Heart left ventricle (tissue), 13 donors: ENCODE measurements around the gene STAT2.

Experiments used
- POLR2A ChIP-seq, 2 donors: fragments of 450-650 bp; IDR thresholded peaks; one replicate each; pipeline ENCODE4 v1.6.1; 2017; ENCODE audit warnings: antibody characterized with exemption in 2 of 2, mild to moderate bottlenecking in 2 of 2, moderate library complexity in 2 of 2
- TF ChIP-seq, protein P1 (sequence below), 12 donors: fragments of 200-600 bp; sonication (generic) in 4 of 12; IDR thresholded peaks; one replicate each; pipeline versions ENCODE4 v1.5.0 to v1.8.0; 2018 to 2022; ENCODE audit warnings: antibody characterized with exemption in 12 of 12, mild to moderate bottlenecking in 5 of 12
- donor health status: ischemic (EF 13 %, LVEDD 7.1; RV severe dilation, severe dysfunction).
- donor health status: DM: no; HTN: yes; CAD: no.
- donor health status: DM: no; HTN: no; CAD: no.
- donor health status: ischemic (EF 25% LVEDD 6.9; RV normal size, moderate dysfunction).
- donor health status: ischemic (EF 25% LVEDD 5.7; RV mildly dilated, moderate dysfunction).
- donor health status: ischemic (EF 35%, LVEDD 5.7; RV mildly dilated, moderate dysfunction).
- donor health status: nonischemic (EF 11% LVEDD 7.7; RV severe dilation, severe dysfunction).
- donor health status: DM: yes; HTN: yes; CAD: no.
- donor health status: PGD.
- donor health status: ischemic (EF 29% LVEDD 5.4; RV normal size, mild dysfunction).
- donor health status: nonischemic (EF 23%, LVEDD 6.1; RV moderate dilation, normal function).

DNA sequence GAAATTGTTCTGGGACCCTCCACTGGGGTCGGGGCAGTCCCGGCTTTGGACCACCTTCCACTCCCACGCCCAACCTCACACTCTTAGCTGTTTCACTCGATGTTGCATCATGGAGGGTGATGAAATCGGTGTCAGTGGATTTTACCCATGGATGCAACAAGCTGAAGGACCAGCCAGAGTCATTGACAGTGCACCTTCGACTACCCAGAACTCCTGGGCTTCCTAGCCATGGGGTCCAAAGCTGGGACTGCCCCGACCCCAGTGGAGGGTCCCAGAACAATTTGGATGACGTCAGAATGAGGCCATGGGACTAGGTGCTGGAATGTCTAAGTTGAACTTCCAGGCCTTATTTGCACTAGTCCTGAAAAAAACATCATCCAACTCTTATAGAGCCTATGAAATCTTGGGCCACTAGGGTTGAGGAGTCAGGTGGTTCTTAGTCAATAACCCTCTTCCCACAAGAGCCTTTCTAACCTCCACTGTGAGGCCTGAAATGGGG, 22.1 kb downstream of the STAT2 start:
- TF ChIP-seq, protein P1, sequence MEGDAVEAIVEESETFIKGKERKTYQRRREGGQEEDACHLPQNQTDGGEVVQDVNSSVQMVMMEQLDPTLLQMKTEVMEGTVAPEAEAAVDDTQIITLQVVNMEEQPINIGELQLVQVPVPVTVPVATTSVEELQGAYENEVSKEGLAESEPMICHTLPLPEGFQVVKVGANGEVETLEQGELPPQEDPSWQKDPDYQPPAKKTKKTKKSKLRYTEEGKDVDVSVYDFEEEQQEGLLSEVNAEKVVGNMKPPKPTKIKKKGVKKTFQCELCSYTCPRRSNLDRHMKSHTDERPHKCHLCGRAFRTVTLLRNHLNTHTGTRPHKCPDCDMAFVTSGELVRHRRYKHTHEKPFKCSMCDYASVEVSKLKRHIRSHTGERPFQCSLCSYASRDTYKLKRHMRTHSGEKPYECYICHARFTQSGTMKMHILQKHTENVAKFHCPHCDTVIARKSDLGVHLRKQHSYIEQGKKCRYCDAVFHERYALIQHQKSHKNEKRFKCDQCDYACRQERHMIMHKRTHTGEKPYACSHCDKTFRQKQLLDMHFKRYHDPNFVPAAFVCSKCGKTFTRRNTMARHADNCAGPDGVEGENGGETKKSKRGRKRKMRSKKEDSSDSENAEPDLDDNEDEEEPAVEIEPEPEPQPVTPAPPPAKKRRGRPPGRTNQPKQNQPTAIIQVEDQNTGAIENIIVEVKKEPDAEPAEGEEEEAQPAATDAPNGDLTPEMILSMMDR (IDR thresholded peaks at IDR 0.05): no peak
- no peak for TF ChIP-seq POLR2A (IDR thresholded peaks at IDR 0.05)
